ENCODE measurements around the gene LAMB1.

DNA sequence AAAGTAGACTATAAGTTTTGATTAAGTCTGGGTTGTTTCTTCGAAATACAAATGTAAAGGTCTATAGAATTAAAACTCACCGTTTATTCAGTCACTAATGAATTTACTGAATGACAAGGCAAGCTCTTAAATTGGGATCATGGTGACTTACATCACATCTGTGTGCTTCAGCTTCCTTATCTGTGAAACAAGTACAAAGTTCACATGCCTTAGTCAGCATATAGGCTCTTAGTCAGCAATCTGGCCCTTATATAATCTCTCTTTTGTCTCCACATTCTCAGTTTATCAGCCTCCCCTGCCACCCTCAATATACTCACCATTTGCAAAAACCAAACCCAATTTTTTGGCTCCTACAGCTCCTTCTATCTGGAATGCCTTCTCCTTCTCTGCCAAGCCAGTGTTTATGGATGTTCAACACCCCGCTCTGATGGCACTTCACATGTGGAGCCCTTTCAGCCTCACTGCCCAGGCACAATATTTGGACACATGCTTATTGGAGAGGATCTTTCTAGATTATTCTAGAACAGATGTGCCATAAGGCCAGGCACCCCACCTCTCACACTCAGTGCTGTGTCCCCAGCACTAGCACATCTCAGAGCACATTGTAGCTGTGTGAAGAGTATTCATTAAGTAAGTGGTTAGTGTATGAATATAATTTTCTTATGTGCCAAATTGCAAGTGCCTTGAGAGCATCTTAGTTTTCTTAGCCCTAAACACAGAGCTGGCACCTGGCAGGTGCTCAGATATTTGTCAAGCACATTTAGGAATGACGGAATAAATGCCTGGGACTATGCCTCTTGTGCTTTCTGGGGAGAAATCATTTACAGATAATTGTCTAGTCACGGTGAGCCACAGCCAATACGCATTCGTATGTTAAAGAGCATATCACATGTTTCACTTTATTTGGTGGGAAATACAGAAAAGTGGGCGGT is 9.8 kb upstream of the LAMB1 start:
- TF ChIP-seq, protein P1, sequence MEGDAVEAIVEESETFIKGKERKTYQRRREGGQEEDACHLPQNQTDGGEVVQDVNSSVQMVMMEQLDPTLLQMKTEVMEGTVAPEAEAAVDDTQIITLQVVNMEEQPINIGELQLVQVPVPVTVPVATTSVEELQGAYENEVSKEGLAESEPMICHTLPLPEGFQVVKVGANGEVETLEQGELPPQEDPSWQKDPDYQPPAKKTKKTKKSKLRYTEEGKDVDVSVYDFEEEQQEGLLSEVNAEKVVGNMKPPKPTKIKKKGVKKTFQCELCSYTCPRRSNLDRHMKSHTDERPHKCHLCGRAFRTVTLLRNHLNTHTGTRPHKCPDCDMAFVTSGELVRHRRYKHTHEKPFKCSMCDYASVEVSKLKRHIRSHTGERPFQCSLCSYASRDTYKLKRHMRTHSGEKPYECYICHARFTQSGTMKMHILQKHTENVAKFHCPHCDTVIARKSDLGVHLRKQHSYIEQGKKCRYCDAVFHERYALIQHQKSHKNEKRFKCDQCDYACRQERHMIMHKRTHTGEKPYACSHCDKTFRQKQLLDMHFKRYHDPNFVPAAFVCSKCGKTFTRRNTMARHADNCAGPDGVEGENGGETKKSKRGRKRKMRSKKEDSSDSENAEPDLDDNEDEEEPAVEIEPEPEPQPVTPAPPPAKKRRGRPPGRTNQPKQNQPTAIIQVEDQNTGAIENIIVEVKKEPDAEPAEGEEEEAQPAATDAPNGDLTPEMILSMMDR (conservative IDR thresholded peaks at IDR 0.05 in 1 of 2, IDR thresholded peaks at IDR 0.05 in 1 of 2; ENCODE audit: extremely low read depth in 1 of 2, insufficient read depth in 1 of 2, low read depth in 1 of 2, low read length in 2 of 2) = no peak
- no peak for TF ChIP-seq EZH2 (IDR thresholded peaks at IDR 0.05; ENCODE audit: borderline replicate concordance, low read length)
